Hepatocyte (in vitro differentiated cells): Measurements from ENCODE around the gene NSF.
"Not testable (repeated sequence)": the region's sequence is repeated elsewhere in the genome, so short reads cannot be mapped to it uniquely, and the experiment has no call there.

Experiments
- EZH2 ChIP-seq: fragments of 200-600 bp; sonication (generic); IDR thresholded peaks from 2 replicates; pipeline ENCODE4 v1.6.1; 2016; ENCODE audit warnings: antibody characterized with exemption, mild to moderate bottlenecking, borderline replicate concordance
- TF ChIP-seq, protein P1 (sequence below): fragments of 200-600 bp; sonication (generic); IDR thresholded peaks from 2 replicates; pipeline ENCODE4 v1.5.1; 2016; ENCODE audit warnings: antibody characterized with exemption, mild to moderate bottlenecking; ENCODE audit not compliant: poor library complexity

DNA sequence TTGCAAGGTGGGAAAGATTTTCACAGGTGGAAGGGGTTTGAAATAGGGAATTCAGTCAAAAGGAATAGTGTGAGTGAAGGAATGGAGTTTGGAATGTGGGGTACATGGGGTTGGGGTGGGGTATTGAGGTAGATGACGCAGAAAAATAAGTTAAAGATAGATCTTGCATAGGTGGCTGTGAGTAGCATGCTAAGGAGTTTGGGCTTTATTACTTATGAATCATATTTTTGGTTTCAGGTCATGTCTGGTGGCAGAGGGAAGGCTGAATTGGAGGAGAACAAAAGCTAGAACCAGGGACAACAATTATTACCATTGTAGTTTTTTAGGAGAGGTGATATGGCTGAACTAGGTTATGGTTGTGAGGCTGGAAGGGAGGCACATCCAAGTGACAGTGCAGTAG, 23.4 kb downstream of the NSF start:
- TF ChIP-seq, protein P1, sequence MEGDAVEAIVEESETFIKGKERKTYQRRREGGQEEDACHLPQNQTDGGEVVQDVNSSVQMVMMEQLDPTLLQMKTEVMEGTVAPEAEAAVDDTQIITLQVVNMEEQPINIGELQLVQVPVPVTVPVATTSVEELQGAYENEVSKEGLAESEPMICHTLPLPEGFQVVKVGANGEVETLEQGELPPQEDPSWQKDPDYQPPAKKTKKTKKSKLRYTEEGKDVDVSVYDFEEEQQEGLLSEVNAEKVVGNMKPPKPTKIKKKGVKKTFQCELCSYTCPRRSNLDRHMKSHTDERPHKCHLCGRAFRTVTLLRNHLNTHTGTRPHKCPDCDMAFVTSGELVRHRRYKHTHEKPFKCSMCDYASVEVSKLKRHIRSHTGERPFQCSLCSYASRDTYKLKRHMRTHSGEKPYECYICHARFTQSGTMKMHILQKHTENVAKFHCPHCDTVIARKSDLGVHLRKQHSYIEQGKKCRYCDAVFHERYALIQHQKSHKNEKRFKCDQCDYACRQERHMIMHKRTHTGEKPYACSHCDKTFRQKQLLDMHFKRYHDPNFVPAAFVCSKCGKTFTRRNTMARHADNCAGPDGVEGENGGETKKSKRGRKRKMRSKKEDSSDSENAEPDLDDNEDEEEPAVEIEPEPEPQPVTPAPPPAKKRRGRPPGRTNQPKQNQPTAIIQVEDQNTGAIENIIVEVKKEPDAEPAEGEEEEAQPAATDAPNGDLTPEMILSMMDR, result not testable (repeated sequence)
- TF ChIP-seq EZH2, result not testable (repeated sequence)
